Right kidney (tissue), 1 donor: Measurements from ENCODE around the gene PAGR1.
"Not testable (repeated sequence)": the region's sequence is repeated elsewhere in the genome, so short reads cannot be mapped to it uniquely, and the experiment has no call there.

Experiments used
- DNase-seq: peaks from one replicate; pipeline ENCODE4 v3.0.0-alpha.2; 2016

Gene PAGR1

DNA sequence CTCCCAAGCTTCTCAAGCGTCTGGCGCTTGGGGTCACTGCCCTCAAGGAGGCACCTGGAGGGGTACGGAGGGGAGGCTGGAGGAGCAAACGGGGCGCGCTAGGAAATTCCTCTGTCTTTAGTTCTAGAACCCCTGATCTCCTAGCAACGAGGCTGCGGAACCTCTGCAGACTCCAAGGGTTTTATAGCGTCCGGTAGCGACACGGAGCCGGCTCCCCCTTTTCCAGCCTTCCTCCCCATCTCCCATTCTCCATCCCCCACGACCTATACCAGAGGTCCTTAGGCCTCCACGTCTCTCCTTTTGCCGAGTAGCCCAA, 47.7 kb downstream of the PAGR1 start:
- no peak for DNase-seq

DNA sequence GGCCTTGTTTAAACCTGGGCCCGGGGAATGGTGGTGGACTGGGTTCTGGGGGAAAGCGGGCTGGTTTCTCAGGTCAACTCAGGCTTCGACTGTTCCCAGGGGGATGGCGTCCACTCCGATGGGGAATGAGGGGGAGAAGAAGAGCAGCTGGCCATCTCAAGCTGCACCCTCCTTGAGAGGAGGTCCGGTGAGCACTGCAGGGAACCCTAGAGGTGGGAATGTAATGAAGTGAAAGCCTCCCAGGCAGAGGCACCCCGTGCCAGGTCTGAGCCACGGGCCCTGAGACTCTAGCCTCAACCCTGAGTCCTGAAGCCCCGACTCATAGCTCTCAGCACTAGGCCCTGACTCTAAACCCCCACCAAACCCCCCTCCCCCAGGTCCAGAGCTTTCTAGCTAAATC, 48.3 kb downstream of the PAGR1 start:
- no peak for DNase-seq

- DNase-seq: no peak
Measured at GRCh38 chr16:29868396-29869009, 52.6 kb downstream of the PAGR1 start.

DNA sequence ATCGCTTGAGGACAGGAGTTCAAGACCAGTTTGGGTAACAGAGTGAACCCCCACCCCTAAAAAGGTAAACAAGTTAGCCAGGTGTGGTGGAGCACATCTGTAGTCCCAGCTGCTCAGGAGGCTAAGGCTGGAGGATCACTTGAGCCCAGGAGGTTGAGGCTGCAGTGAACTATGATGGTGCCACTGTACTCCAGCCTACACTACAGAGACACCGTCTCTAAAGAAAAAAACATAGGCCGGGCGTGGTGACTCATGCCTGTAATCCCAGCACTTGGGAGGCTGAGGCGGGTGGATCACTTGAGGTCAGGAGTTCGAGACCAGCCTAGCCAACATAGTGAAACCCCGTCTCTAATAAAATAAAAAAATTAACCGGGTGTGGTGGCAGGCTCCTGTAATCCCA, 53.1 kb downstream of the PAGR1 start:
- DNase-seq: not testable (repeated sequence)
